T-helper 2 cell treated with Interferon-gamma antibody and Interleukin-4, amounts not matched to agents 5 μg/mL and 100 μg/mL, for 36 hours (primary cell): Measurements from ENCODE around the gene ADNP2.

ENCODE experiments used
- DNase-seq: peaks from one replicate; pipeline ENCODE4 v3.0.0; 2021; ENCODE audit warnings: low spot score
- H3K27ac Mint-ChIP-seq: one replicate; pipeline ENCODE4 v1.8.0; 2021; ENCODE audit warnings: mild to moderate bottlenecking, mixed read lengths
- H3K27me3 Mint-ChIP-seq: one replicate; pipeline ENCODE4 v1.8.0; 2021; ENCODE audit warnings: low read depth, mixed read lengths
- H3K36me3 Mint-ChIP-seq: one replicate; pipeline ENCODE4 v1.8.0; 2021; ENCODE audit warnings: low read depth, mixed read lengths
- H3K4me1 Mint-ChIP-seq: one replicate; pipeline ENCODE4 v1.8.0; 2021; ENCODE audit warnings: low read depth, mixed read lengths
- H3K4me3 Mint-ChIP-seq: one replicate; pipeline ENCODE4 v1.8.0; 2022; ENCODE audit warnings: mild to moderate bottlenecking, moderate library complexity, mixed read lengths
- H3K9me3 Mint-ChIP-seq: one replicate; pipeline ENCODE4 v1.8.0; 2021; ENCODE audit warnings: mixed read lengths

Gene ADNP2

GRCh38 chr18:80176334-80177073 lies 67.4 kb downstream of the ADNP2 start:
- H3K9me3 Mint-ChIP-seq: no peaks in the 10 kb centered on the region
- peaks cover 18% of the 10 kb centered on the region for H3K27me3 Mint-ChIP-seq
- H3K4me1 Mint-ChIP-seq: peaks cover 8% of the 10 kb centered on the region
- H3K4me3 Mint-ChIP-seq: no peak overlapping the region
- no peak for DNase-seq
- H3K27ac Mint-ChIP-seq: no peak overlapping the region
- no peaks in the 10 kb centered on the region for H3K36me3 Mint-ChIP-seq

GRCh38 chr18:80177128-80177527 lies 68.1 kb downstream of the ADNP2 start:
- no peak overlapping the region for H3K4me3 Mint-ChIP-seq
- no peak overlapping the region for H3K27ac Mint-ChIP-seq
- no peak for DNase-seq
- H3K27me3 Mint-ChIP-seq: peaks cover 15% of the 10 kb centered on the region
- H3K9me3 Mint-ChIP-seq: no peaks in the 10 kb centered on the region
- peaks cover 8% of the 10 kb centered on the region for H3K4me1 Mint-ChIP-seq
- no peaks in the 10 kb centered on the region for H3K36me3 Mint-ChIP-seq

GRCh38 chr18:80178935-80179818 lies 70.1 kb downstream of the ADNP2 start:
- Mint-ChIP-seq H3K27me3 (peaks cover 15% of the 10 kb centered on the region), H3K27ac (no peak overlapping the region), H3K4me3 (no peak overlapping the region), H3K36me3 (no peaks in the 10 kb centered on the region), H3K4me1 (peaks cover 8% of the 10 kb centered on the region), H3K9me3 (no peaks in the 10 kb centered on the region)
- DNase-seq: no peak

- H3K4me3 Mint-ChIP-seq: no peak overlapping the region
- H3K27ac Mint-ChIP-seq: no peak overlapping the region
- no peak for DNase-seq
- no peaks in the 10 kb centered on the region for H3K9me3 Mint-ChIP-seq
- H3K27me3 Mint-ChIP-seq: peaks cover 13% of the 10 kb centered on the region
- no peaks in the 10 kb centered on the region for H3K36me3 Mint-ChIP-seq
- H3K4me1 Mint-ChIP-seq: peaks cover 8% of the 10 kb centered on the region
Measured at GRCh38 chr18:80179857-80180558, 70.9 kb downstream of the ADNP2 start.

GRCh38 chr18:80180778-80181564 lies 71.9 kb downstream of the ADNP2 start:
- DNase-seq: no peak
- peaks cover 5% of the 10 kb centered on the region for H3K27me3 Mint-ChIP-seq
- no peak overlapping the region for H3K4me3 Mint-ChIP-seq
- H3K36me3 Mint-ChIP-seq: no peaks in the 10 kb centered on the region
- peaks cover under 1% of the 10 kb centered on the region for H3K4me1 Mint-ChIP-seq
- H3K27ac Mint-ChIP-seq: no peak overlapping the region
- peaks cover 2% of the 10 kb centered on the region for H3K9me3 Mint-ChIP-seq

GRCh38 chr18:80181642-80182461 lies 72.8 kb downstream of the ADNP2 start:
- H3K9me3 Mint-ChIP-seq: peaks cover 5% of the 10 kb centered on the region
- H3K4me1 Mint-ChIP-seq: no peaks in the 10 kb centered on the region
- H3K27me3 Mint-ChIP-seq: peaks cover 4% of the 10 kb centered on the region
- H3K27ac Mint-ChIP-seq: no peak overlapping the region
- H3K36me3 Mint-ChIP-seq: no peaks in the 10 kb centered on the region
- DNase-seq: no peak
- H3K4me3 Mint-ChIP-seq: no peak overlapping the region

GRCh38 chr18:80182855-80183254 lies 73.8 kb downstream of the ADNP2 start:
- DNase-seq: no peak
- H3K27me3 Mint-ChIP-seq: peaks cover 4% of the 10 kb centered on the region
- H3K4me1 Mint-ChIP-seq: no peaks in the 10 kb centered on the region
- no peak overlapping the region for H3K27ac Mint-ChIP-seq
- no peak overlapping the region for H3K4me3 Mint-ChIP-seq
- H3K9me3 Mint-ChIP-seq: peaks cover 5% of the 10 kb centered on the region
- H3K36me3 Mint-ChIP-seq: no peaks in the 10 kb centered on the region

- Mint-ChIP-seq H3K9me3 (peaks cover 5% of the 10 kb centered on the region), H3K27ac (no peak overlapping the region), H3K4me3 (no peak overlapping the region), H3K36me3 (no peaks in the 10 kb centered on the region), H3K4me1 (no peaks in the 10 kb centered on the region), H3K27me3 (peaks cover 2% of the 10 kb centered on the region)
- no peak for DNase-seq
Measured at GRCh38 chr18:80183273-80184050, 74.4 kb downstream of the ADNP2 start.

- H3K4me3 Mint-ChIP-seq: no peak overlapping the region
- H3K4me1 Mint-ChIP-seq: no peaks in the 10 kb centered on the region
Measured at GRCh38 chr18:80184243-80184772, 75.2 kb downstream of the ADNP2 start.

GRCh38 chr18:80185545-80185944 lies 76.5 kb downstream of the ADNP2 start:
- peaks cover 5% of the 10 kb centered on the region for H3K9me3 Mint-ChIP-seq
- H3K27me3 Mint-ChIP-seq: no peaks in the 10 kb centered on the region
- H3K36me3 Mint-ChIP-seq: no peaks in the 10 kb centered on the region
- DNase-seq: no peak
- H3K4me1 Mint-ChIP-seq: no peaks in the 10 kb centered on the region
- H3K27ac Mint-ChIP-seq: no peak overlapping the region
- H3K4me3 Mint-ChIP-seq: no peak overlapping the region

More at GRCh38 chr18:80184243-80184772, 75.2 kb downstream of the ADNP2 start:
- Mint-ChIP-seq H3K27me3 (no peaks in the 10 kb centered on the region), H3K9me3 (peaks cover 5% of the 10 kb centered on the region), H3K36me3 (no peaks in the 10 kb centered on the region), H3K27ac (no peak overlapping the region)
- no peak for DNase-seq

GRCh38 chr18:80187956-80188642 lies 79.0 kb downstream of the ADNP2 start:
- H3K27me3 Mint-ChIP-seq: peaks cover 7% of the 10 kb centered on the region
- no peaks in the 10 kb centered on the region for H3K4me1 Mint-ChIP-seq
- H3K9me3 Mint-ChIP-seq: peaks cover 5% of the 10 kb centered on the region
- no peaks in the 10 kb centered on the region for H3K36me3 Mint-ChIP-seq
- DNase-seq: no peak
- H3K27ac Mint-ChIP-seq: no peak overlapping the region
- H3K4me3 Mint-ChIP-seq: no peak overlapping the region
